ENCODE data around the gene FLYWCH2. TPM values are rescaled to one million over a fixed set of nuclear protein-coding genes. Genes with fewer than 3 reads are reported as not detected.

The FLYWCH2 gene
- total RNA-seq, 1 donor from 2014 or later: 26.9 TPM

GRCh38 chr16:2852003-2852730 lies 30.8 kb upstream of the FLYWCH2 start:
- Mint-ChIP-seq H3K9me3 (ENCODE audit: low read depth) (peaks cover 7% of the 10 kb centered on the region), H3K4me3 (ENCODE audit: low read depth) (no peak overlapping the region), H3K27ac (no peak overlapping the region), H3K36me3 (ENCODE audit: insufficient read depth) (peaks cover 11% of the 10 kb centered on the region), H3K27me3 (peaks cover 6% of the 10 kb centered on the region), H3K4me1 (ENCODE audit: low read depth) (peaks cover under 1% of the 10 kb centered on the region)
- no peak for DNase-seq (ENCODE audit: low spot score, unreplicated experiment)
- TF ChIP-seq, protein P1, sequence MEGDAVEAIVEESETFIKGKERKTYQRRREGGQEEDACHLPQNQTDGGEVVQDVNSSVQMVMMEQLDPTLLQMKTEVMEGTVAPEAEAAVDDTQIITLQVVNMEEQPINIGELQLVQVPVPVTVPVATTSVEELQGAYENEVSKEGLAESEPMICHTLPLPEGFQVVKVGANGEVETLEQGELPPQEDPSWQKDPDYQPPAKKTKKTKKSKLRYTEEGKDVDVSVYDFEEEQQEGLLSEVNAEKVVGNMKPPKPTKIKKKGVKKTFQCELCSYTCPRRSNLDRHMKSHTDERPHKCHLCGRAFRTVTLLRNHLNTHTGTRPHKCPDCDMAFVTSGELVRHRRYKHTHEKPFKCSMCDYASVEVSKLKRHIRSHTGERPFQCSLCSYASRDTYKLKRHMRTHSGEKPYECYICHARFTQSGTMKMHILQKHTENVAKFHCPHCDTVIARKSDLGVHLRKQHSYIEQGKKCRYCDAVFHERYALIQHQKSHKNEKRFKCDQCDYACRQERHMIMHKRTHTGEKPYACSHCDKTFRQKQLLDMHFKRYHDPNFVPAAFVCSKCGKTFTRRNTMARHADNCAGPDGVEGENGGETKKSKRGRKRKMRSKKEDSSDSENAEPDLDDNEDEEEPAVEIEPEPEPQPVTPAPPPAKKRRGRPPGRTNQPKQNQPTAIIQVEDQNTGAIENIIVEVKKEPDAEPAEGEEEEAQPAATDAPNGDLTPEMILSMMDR (IDR thresholded peaks at IDR 0.05; ENCODE audit: unreplicated experiment): no peak

- peaks cover 2% of the 10 kb centered on the region for H3K4me1 Mint-ChIP-seq (ENCODE audit: low read depth)
- no peak overlapping the region for H3K4me3 Mint-ChIP-seq (ENCODE audit: low read depth)
- no peak overlapping the region for H3K27ac Mint-ChIP-seq
- peaks cover 7% of the 10 kb centered on the region for H3K9me3 Mint-ChIP-seq (ENCODE audit: low read depth)
- peaks cover 6% of the 10 kb centered on the region for H3K27me3 Mint-ChIP-seq
- H3K36me3 Mint-ChIP-seq (ENCODE audit: insufficient read depth): peaks cover 11% of the 10 kb centered on the region
- DNase-seq (ENCODE audit: low spot score, unreplicated experiment): no peak
- TF ChIP-seq, protein P1 (IDR thresholded peaks at IDR 0.05; ENCODE audit: unreplicated experiment): no peak
Observed at GRCh38 chr16:2852731-2853507, 30.1 kb upstream of the FLYWCH2 start.

GRCh38 chr16:2853531-2854073 lies 29.4 kb upstream of the FLYWCH2 start:
- H3K27me3 Mint-ChIP-seq: peaks cover 6% of the 10 kb centered on the region
- H3K9me3 Mint-ChIP-seq (ENCODE audit: low read depth): peaks cover 7% of the 10 kb centered on the region
- DNase-seq (ENCODE audit: low spot score, unreplicated experiment): no peak
- H3K27ac Mint-ChIP-seq: no peak overlapping the region
- peaks cover 11% of the 10 kb centered on the region for H3K36me3 Mint-ChIP-seq (ENCODE audit: insufficient read depth)
- H3K4me1 Mint-ChIP-seq (ENCODE audit: low read depth): peaks cover 2% of the 10 kb centered on the region
- TF ChIP-seq, protein P1 (IDR thresholded peaks at IDR 0.05; ENCODE audit: unreplicated experiment): no peak
- no peak overlapping the region for H3K4me3 Mint-ChIP-seq (ENCODE audit: low read depth)

DNA sequence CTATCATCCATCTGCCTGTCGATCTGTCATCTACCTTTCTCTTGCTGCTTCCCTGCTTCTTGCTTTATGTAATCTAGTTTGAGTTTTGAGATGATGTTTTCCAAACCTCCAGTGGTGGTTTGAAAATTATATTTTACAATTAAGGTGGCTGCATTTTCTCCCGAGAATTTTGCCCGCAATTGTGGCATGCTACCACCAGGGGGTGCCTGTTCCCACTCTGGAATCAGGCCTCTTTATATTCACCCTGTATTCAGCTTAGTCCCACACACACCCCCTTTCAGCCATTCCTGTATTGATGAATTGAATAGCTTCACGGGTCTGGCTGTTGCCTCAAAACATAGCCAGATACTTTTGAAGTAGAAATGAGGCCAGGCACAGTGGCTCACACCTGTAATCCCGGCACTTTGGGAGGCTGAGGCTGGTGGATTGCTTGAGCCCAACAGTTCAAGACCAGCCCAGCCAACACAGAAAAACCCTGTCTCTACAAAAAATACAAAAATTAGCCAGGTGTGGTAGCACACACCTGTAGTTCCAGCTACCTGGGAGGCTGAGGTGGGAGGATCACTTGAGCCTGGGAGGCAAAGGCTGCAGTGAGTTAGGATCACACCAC lies 28.2 kb upstream of the FLYWCH2 start:
- no peak for DNase-seq (ENCODE audit: low spot score, unreplicated experiment)
- Mint-ChIP-seq H3K36me3 (ENCODE audit: insufficient read depth) (peaks cover 11% of the 10 kb centered on the region), H3K4me1 (ENCODE audit: low read depth) (peaks cover 4% of the 10 kb centered on the region), H3K27me3 (no peaks in the 10 kb centered on the region), H3K27ac (no peak overlapping the region), H3K4me3 (ENCODE audit: low read depth) (no peak overlapping the region), H3K9me3 (ENCODE audit: low read depth) (peaks cover 7% of the 10 kb centered on the region)
- TF ChIP-seq, protein P1 (IDR thresholded peaks at IDR 0.05; ENCODE audit: unreplicated experiment): peak; percentile 59

DNA sequence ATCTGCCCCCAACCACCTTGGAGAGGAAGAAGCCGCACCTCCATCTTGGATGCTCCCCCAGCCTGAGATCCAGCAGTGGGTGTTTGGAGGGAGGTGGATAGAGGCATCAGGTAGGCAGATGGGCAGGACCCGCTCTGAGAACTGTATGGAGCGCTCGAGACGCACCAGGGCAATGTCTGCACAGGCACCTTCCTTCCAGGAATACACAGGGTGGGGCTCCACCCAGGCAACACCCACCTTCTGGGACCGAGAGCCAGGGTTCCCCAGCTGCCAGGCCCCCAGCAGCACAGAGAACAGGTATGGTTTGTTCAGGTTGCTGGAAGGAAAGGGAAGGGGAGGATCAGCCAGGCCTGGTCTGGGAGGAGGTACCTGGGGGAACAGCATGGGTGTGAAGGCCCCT lies 27.5 kb upstream of the FLYWCH2 start:
- no peak for DNase-seq (ENCODE audit: low spot score, unreplicated experiment)
- Mint-ChIP-seq H3K4me1 (ENCODE audit: low read depth) (peaks cover 4% of the 10 kb centered on the region), H3K9me3 (ENCODE audit: low read depth) (peaks cover 7% of the 10 kb centered on the region), H3K36me3 (ENCODE audit: insufficient read depth) (peaks cover 11% of the 10 kb centered on the region), H3K4me3 (ENCODE audit: low read depth) (no peak overlapping the region), H3K27me3 (no peaks in the 10 kb centered on the region), H3K27ac (no peak overlapping the region)
- TF ChIP-seq, protein P1 (IDR thresholded peaks at IDR 0.05; ENCODE audit: unreplicated experiment): no peak
